RWPE1 (cell line): ENCODE measurements around the gene ARHGEF4.

Experiments used
- CTCF ChIA-PET: fragments of 350-600 bp; sonication (Branson Sonifier 250); formaldehyde crosslinking; extraction: SDS; loops from one replicate; lab custom pipeline; 2021; lab: Yijun Ruan, JAX
- POLR2A ChIA-PET: fragments of 400-600 bp; formaldehyde crosslinking; extraction: SDS; loops from one replicate; lab custom pipeline; 2020; ENCODE audit warnings: antibody characterized with exemption; ENCODE audit not compliant: low non-redundant PET; lab: Yijun Ruan, JAX
- DNase-seq: peaks from one replicate; pipeline ENCODE4 v3.0.0; 2012; ENCODE audit warnings: low spot score
- H3K27ac ChIP-seq: fragments of 450-650 bp; 2 replicates; pipeline ENCODE4 v1.5.1; 2017
- TF ChIP-seq, protein P1 (sequence below): fragments of 450-650 bp; conservative IDR thresholded peaks from 2 replicates; pipeline ENCODE4 v1.5.1; 2017; ENCODE audit warnings: low read depth, mild to moderate bottlenecking

Gene ARHGEF4

DNA sequence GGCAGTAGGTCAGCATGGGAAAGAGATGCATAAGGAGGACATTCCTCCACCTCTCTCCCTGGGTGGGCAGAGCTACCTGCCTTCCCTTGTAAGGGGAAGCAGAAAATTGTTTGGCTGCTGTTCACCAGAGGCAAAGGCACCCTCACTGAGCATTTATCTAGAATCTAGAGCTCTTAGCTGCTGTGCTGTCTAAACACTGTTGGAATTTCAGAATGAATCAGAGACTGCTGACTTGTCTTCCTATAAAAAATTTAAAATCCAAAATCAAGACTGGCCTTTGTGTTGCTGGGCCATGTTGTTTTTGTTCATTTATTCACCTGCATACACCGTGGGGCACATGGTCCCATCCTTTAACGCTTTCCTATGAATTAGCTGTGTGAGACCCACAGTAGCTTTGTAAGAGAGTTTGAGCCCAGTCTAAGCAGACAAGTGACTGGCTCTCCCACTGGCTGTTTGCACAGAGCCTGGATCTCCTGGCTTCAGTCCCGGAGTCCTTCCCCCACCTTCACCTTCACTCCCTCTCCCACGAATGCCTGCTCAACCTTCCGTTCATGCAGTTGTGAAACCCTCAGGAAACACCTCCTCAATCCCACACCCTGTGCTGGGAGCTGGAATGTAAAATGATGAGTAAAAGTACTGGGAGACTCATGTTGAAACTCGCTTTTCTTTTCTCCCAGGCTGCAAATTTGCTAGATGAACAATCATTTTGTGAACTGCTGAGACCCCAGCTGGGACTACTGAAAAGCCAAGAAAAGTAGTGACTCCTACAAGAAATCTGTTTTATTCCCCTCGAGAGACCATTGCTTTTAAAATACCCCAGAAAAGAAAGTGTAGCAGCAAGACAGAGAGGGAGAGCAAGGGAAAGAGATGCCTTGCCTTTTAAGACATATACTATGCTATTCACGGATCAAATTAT, 180.4 kb downstream of the ARHGEF4 start:
- H3K27ac ChIP-seq, result peak overlapping the region; percentile 97
- POLR2A ChIA-PET, result no interaction called here
- TF ChIP-seq, protein P1, sequence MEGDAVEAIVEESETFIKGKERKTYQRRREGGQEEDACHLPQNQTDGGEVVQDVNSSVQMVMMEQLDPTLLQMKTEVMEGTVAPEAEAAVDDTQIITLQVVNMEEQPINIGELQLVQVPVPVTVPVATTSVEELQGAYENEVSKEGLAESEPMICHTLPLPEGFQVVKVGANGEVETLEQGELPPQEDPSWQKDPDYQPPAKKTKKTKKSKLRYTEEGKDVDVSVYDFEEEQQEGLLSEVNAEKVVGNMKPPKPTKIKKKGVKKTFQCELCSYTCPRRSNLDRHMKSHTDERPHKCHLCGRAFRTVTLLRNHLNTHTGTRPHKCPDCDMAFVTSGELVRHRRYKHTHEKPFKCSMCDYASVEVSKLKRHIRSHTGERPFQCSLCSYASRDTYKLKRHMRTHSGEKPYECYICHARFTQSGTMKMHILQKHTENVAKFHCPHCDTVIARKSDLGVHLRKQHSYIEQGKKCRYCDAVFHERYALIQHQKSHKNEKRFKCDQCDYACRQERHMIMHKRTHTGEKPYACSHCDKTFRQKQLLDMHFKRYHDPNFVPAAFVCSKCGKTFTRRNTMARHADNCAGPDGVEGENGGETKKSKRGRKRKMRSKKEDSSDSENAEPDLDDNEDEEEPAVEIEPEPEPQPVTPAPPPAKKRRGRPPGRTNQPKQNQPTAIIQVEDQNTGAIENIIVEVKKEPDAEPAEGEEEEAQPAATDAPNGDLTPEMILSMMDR, result no peak
- peak; percentile 98 for DNase-seq
- CTCF ChIA-PET, result no interaction called here

DNA sequence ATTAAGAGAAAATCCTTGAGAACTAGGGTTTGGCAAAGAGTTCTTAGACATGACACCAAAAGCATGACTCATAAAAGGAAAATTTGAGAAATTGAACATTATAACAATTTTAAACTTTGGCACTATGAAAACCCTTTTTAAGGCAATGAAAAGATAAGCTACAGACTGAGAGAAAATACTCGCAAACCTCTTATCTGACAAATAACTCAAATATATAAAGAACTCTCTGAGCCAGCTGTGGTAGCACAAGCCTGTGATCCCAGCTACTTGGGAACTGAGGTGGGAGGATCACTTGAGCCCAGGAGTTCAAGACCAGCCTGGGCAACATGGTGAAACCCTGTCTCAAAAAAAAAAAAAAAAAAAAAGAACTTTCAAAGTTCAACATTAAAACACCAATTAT, 186.0 kb downstream of the ARHGEF4 start:
- ChIA-PET POLR2A (no interaction called here), CTCF (no interaction called here)
- TF ChIP-seq, protein P1, result no peak
- H3K27ac ChIP-seq, result peak overlapping the region; percentile 50
- no peak for DNase-seq

DNA sequence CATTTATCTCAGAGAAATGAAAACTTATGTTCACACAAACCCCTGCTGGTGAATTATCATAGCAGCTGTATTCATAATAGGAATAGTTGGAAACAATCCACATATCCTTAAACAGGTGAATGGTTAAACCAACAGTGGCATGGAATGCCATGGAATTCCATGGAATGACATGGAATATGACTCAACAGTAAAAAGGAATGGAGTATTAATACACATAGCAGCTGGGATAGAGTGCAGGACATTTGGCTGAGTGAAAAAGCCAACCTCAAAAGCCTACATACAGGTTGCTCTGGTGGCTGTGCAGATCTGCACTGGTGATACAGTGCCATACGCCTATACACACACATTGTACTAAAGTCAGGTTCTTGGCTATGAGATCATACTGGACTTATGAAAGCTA, 187.0 kb downstream of the ARHGEF4 start:
- TF ChIP-seq, protein P1, result no peak
- ChIA-PET CTCF (no interaction called here), POLR2A (no interaction called here)
- H3K27ac ChIP-seq, result no peak overlapping the region
- DNase-seq, result no peak

DNA sequence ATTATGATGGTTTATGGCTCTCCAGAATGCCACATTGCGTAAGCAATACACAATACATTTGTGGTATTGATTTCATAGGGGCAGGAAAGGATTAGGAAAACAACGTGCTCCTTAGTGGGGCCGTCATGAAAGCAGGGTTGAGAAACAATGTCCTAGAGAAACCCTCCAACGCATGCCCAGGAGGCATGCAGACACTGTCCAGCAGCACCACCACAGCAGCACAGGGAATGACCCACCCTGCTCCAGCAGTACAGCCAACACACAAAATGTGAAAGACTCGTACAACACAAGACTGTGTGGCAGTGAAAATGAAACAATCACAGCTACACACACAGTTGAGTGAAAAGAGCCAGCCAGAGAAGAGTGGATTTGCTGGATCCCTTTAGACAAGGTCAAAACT, 190.2 kb downstream of the ARHGEF4 start:
- ChIA-PET POLR2A (no interaction called here), CTCF (no interaction called here)
- no peak for DNase-seq
- TF ChIP-seq, protein P1, result no peak
- no peak overlapping the region for H3K27ac ChIP-seq

DNA sequence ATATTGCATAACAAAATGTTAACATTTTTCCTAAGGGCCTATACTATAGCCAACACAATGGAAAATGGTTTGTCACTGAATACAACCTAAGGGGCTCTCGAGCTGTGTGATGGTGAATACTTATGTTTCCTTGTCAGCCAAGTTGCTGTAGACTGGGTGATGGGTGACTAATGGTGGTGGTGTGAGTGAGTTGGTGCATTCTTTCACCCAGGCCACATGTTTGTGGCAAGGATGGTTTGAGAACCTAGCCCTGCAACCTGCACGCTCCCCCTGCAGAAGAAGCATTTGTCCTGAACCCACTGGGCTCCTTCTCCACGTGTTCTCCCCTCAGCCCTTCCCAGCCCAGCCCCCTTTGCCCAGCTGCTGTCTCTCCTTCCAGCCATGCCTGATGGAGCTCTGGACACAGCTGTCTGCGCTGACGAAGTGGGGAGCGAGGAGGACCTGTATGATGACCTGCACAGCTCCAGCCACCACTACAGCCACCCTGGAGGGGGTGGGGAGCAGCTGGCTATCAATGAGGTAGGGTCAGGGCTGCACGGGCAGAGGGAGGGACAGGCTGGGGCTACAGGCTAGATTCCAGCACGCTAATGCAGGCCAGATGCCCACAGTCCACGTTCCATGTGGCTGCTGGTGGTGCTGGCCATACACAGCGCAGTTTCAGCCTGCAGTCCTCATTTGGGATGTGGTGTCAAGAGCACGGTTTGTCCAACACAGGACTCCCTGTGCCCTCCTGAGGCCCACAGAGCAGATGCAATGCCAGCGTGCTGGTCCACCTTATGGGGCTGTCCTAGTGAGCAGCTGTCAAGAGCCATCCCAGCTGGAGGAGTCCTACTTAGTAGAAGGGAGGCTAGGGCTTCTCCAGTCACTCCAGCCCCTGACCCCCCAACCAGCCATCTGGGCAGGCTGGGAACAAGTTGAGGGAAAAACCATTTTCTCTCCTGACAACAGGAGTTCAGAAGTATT, 191.1 kb downstream of the ARHGEF4 start:
- no peak overlapping the region for H3K27ac ChIP-seq
- CTCF ChIA-PET, result no interaction called here
- TF ChIP-seq, protein P1, result no peak
- POLR2A ChIA-PET, result no interaction called here
- no peak for DNase-seq

DNA sequence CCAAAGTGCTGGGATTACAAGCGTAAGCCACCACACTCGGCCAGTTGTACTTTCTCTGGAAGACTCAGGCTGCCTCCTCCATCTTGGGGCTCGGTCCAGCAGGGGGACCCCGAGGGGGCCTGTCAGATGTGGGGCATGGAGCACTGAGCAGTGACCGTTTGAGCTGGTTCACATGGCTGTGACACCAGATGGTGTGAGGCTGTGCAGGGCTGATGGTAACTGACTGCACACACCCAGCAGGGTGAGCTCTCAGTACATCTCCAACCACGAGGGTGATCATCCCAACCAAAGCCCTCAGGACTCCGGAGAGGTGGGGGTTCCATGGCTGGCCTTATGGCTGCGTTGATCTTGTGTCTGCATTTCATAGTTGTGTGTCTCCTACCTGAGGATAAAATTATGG, 193.1 kb downstream of the ARHGEF4 start:
- peak overlapping the region; percentile 79 for H3K27ac ChIP-seq
- POLR2A ChIA-PET, result no interaction called here
- TF ChIP-seq, protein P1, result no peak
- DNase-seq, result no peak
- CTCF ChIA-PET, result interaction anchor here (1.2 kb wide), 1 partner anchor 21 kb away, joined by 3 read pairs; no protein-coding TSS in a partner anchor
